GM23248 (cell line): ENCODE measurements around the gene FARS2. TPM values are rescaled to one million over a fixed set of nuclear protein-coding genes. Genes with fewer than 3 reads are reported as not detected.

Source experiments
- DNase-seq: peaks from one replicate; pipeline ENCODE4 v3.0.0-alpha.2; 2015
- H2AFZ ChIP-seq: fragments of 200-600 bp; sonication (generic); 2 replicates; pipeline ENCODE4 v1.6.1; 2016; ENCODE audit warnings: antibody characterized with exemption
- H3F3A ChIP-seq: fragments of 200-600 bp; sonication (generic); 2 replicates; pipeline ENCODE4 v1.6.1; 2016; ENCODE audit warnings: mild to moderate bottlenecking, antibody characterized with exemption, mixed run types; ENCODE audit not compliant: insufficient read depth
- H3K27ac ChIP-seq: fragments of 200-600 bp; sonication (generic); 2 replicates; pipeline ENCODE4 v1.5.1; 2016; ENCODE audit warnings: mild to moderate bottlenecking
- H3K27me3 ChIP-seq: fragments of 200-600 bp; sonication (generic); replicated peaks from 2 replicates; pipeline ENCODE4 v1.6.1; 2016; ENCODE audit warnings: mild to moderate bottlenecking; ENCODE audit not compliant: insufficient read depth
- H3K36me3 ChIP-seq: fragments of 200-600 bp; sonication (generic); 2 replicates; pipeline ENCODE4 v1.6.1; 2016; ENCODE audit warnings: low read depth, mild to moderate bottlenecking
- H3K4me1 ChIP-seq: fragments of 200-600 bp; sonication (generic); 2 replicates; pipeline ENCODE4 v1.6.1; 2016; ENCODE audit warnings: mild to moderate bottlenecking; ENCODE audit not compliant: insufficient read depth
- H3K4me2 ChIP-seq: fragments of 200-600 bp; sonication (generic); one replicate; pipeline ENCODE4 v1.6.1; 2016; ENCODE audit warnings: mild to moderate bottlenecking; ENCODE audit not compliant: unreplicated experiment
- H3K4me3 ChIP-seq: fragments of 200-600 bp; sonication (generic); 2 replicates; pipeline ENCODE4 v1.5.1; 2016; ENCODE audit warnings: mild to moderate bottlenecking
- H3K79me2 ChIP-seq: fragments of 200-600 bp; sonication (generic); 2 replicates; pipeline ENCODE4 v1.6.1; 2016; ENCODE audit warnings: mild to moderate bottlenecking; ENCODE audit not compliant: insufficient read depth
- H3K9ac ChIP-seq: fragments of 200-600 bp; sonication (generic); 2 replicates; pipeline ENCODE4 v1.6.1; 2016; ENCODE audit warnings: mild to moderate bottlenecking
- H3K9me2 ChIP-seq: fragments of 200-600 bp; sonication (generic); 2 replicates; pipeline ENCODE4 v1.6.1; 2016; ENCODE audit warnings: mixed run types, mild to moderate bottlenecking, moderate library complexity; ENCODE audit not compliant: insufficient read depth
- H3K9me3 ChIP-seq: fragments of 200-600 bp; sonication (generic); one replicate; pipeline ENCODE4 v1.6.1; 2017; ENCODE audit warnings: low read depth
- H4K20me1 ChIP-seq: fragments of 200-600 bp; sonication (generic); 2 replicates; pipeline ENCODE4 v1.6.0; 2016; ENCODE audit not compliant: insufficient read depth
- EZH2 ChIP-seq: fragments of 200-600 bp; sonication (generic); IDR thresholded peaks from 2 replicates; pipeline ENCODE4 v1.6.1; 2018; ENCODE audit warnings: antibody characterized with exemption, mild to moderate bottlenecking; ENCODE audit not compliant: insufficient read depth, poor library complexity, severe bottlenecking
- EZH2phosphoT487 ChIP-seq: fragments of 200-600 bp; sonication (generic); IDR thresholded peaks from 2 replicates; pipeline ENCODE4 v1.6.1; 2018; ENCODE audit warnings: antibody characterized with exemption, moderate library complexity, mild to moderate bottlenecking, low read depth; ENCODE audit not compliant: insufficient read depth
- WGBS, 2 experiments: methylation state at CpG; one replicate each; pipeline ENCODE4 v1.1.6; 2015 to 2017; ENCODE audit warnings: low lambda C conversion rate in 2 of 2, low coverage in 1 of 2; ENCODE audit errors: missing lambda C conversion rate in 2 of 2; 5-methylcytosine and 5-hydroxymethylcytosine counted together
- in situ Hi-C: fragments of 300-500 bp; cut with MboI; formaldehyde crosslinking; loops from 2 replicates; pipeline ENCODE4 v1.15.0; 2020
- polyA plus RNA-seq: library from polyadenylated mRNA; unstranded; fragments of >200 nt; fragmentation: Nextera tagmentation; extraction: Ambion mirVana; gene quantifications from 2 replicates; pipeline ENCODE4 v1.2.1, GENCODE V29; 2016
- total RNA-seq: library from RNA; depleted of rRNA; stranded (reverse); fragments of >200 nt; shearing (Covaris generic); gene quantifications from 2 replicates; pipeline ENCODE4 v1.2.3, GENCODE V29; 2014

FARS2 gene
- total and polyA plus RNA-seq, 2 experiments from 2014 or later: 15.1 to 16.5 TPM

GRCh38 chr6:5778906-5779305, 517.6 kb downstream of the FARS2 start:
- Histone ChIP-seq H2AFZ (no peak overlapping the region), H3K4me3 (no peak overlapping the region), H3K4me1 (no peaks in the 10 kb centered on the region), H3K9me3 (no peaks in the 10 kb centered on the region), H3K9me2 (no peaks in the 10 kb centered on the region), H3K36me3 (no peaks in the 10 kb centered on the region), H3F3A (no peaks in the 10 kb centered on the region), H3K4me2 (no peak overlapping the region), H3K27ac (no peak overlapping the region), H3K27me3 (no peaks in the 10 kb centered on the region), H3K9ac (no peak overlapping the region), H4K20me1 (no peaks in the 10 kb centered on the region), H3K79me2 (no peaks in the 10 kb centered on the region)
- WGBS, 2 experiments: 86 to 92% methylated on average over 7 of the region's 7 CpGs
- in situ Hi-C loops: no loop called here
- no peak for DNase-seq
- TF ChIP-seq EZH2phosphoT487: no peak
- TF ChIP-seq EZH2: no peak

GRCh38 chr6:5781019-5781418, 519.7 kb downstream of the FARS2 start:
- no peak overlapping the region for H2AFZ ChIP-seq
- H3K27ac ChIP-seq: no peak overlapping the region
- no peak overlapping the region for H3K9ac ChIP-seq
- no peaks in the 10 kb centered on the region for H3K4me1 ChIP-seq
- no peak for DNase-seq
- no peaks in the 10 kb centered on the region for H3K27me3 ChIP-seq
- in situ Hi-C loops: no loop called here
- H3K9me2 ChIP-seq: no peaks in the 10 kb centered on the region
- no peaks in the 10 kb centered on the region for H3K36me3 ChIP-seq
- no peaks in the 10 kb centered on the region for H3K9me3 ChIP-seq
- H4K20me1 ChIP-seq: no peaks in the 10 kb centered on the region
- TF ChIP-seq EZH2phosphoT487 (no peak), EZH2 (no peak)
- no peaks in the 10 kb centered on the region for H3K79me2 ChIP-seq
- no peaks in the 10 kb centered on the region for H3F3A ChIP-seq
- no peak overlapping the region for H3K4me3 ChIP-seq
- 97 to 99% methylated on average over 6 of the region's 6 CpGs for WGBS, 2 experiments
- no peak overlapping the region for H3K4me2 ChIP-seq

- H3K9me3 ChIP-seq: no peaks in the 10 kb centered on the region
- no peaks in the 10 kb centered on the region for H3K79me2 ChIP-seq
- H3K4me1 ChIP-seq: no peaks in the 10 kb centered on the region
- no peak for TF ChIP-seq EZH2phosphoT487
- no peak for TF ChIP-seq EZH2
- DNase-seq: no peak
- H4K20me1 ChIP-seq: no peaks in the 10 kb centered on the region
- H3K27ac ChIP-seq: no peak overlapping the region
- no peak overlapping the region for H3K9ac ChIP-seq
- no peaks in the 10 kb centered on the region for H3F3A ChIP-seq
- in situ Hi-C loops: no loop called here
- H3K27me3 ChIP-seq: no peaks in the 10 kb centered on the region
- no peak overlapping the region for H2AFZ ChIP-seq
- H3K9me2 ChIP-seq: no peaks in the 10 kb centered on the region
- WGBS, 2 experiments: 86 to 87% methylated on average over 17 of the region's 17 CpGs
- no peaks in the 10 kb centered on the region for H3K36me3 ChIP-seq
- H3K4me3 ChIP-seq: no peak overlapping the region
- H3K4me2 ChIP-seq: no peak overlapping the region
Observed at GRCh38 chr6:5781966-5782556, 520.7 kb downstream of the FARS2 start.

GRCh38 chr6:5782783-5783547, 521.7 kb downstream of the FARS2 start:
- TF ChIP-seq EZH2 (no peak), EZH2phosphoT487 (no peak)
- no peaks in the 10 kb centered on the region for H3K4me1 ChIP-seq
- no peaks in the 10 kb centered on the region for H3F3A ChIP-seq
- no peaks in the 10 kb centered on the region for H3K9me3 ChIP-seq
- no peaks in the 10 kb centered on the region for H3K27me3 ChIP-seq
- H3K9ac ChIP-seq: no peak overlapping the region
- no peaks in the 10 kb centered on the region for H3K36me3 ChIP-seq
- in situ Hi-C loops: no loop called here
- no peak overlapping the region for H2AFZ ChIP-seq
- H4K20me1 ChIP-seq: no peaks in the 10 kb centered on the region
- no peaks in the 10 kb centered on the region for H3K9me2 ChIP-seq
- no peak overlapping the region for H3K27ac ChIP-seq
- no peak overlapping the region for H3K4me2 ChIP-seq
- no peak overlapping the region for H3K4me3 ChIP-seq
- DNase-seq: peak; percentile 52
- 65 to 71% methylated on average over 25 to 26 of the region's 26 CpGs for WGBS, 2 experiments
- no peaks in the 10 kb centered on the region for H3K79me2 ChIP-seq
